Activated naive CD4-positive, alpha-beta T cell treated with anti-CD3 and anti-CD28 coated beads, Interleukin-2, amount 50 U/mL, for 72 hours (primary cell): ENCODE data around the gene AKT3. TPM values are rescaled to one million over a fixed set of nuclear protein-coding genes. Genes with fewer than 3 reads are reported as not detected.
"Not testable (repeated sequence)": the region's sequence is repeated elsewhere in the genome, so short reads cannot be mapped to it uniquely, and the experiment has no call there.

Experiments
- ATAC-seq, 2 donors: fragments of 150-1000 bp; cut with Tn5 transposase; 2 replicates each; pipeline ENCODE4 v1.10.0; 2021; ENCODE audit warnings: mild to moderate bottlenecking in 2 of 2, moderate library complexity in 2 of 2
- DNase-seq, 2 donors: peaks; one replicate each; pipeline ENCODE4 v3.0.0; 2021 to 2022; ENCODE audit warnings: low spot score in 2 of 2
- H3K27ac Mint-ChIP-seq, 2 donors: one replicate each; pipeline ENCODE4 v1.8.0; 2022; ENCODE audit warnings: mild to moderate bottlenecking in 2 of 2, mixed read lengths in 2 of 2
- H3K36me3 Mint-ChIP-seq, 2 donors: one replicate each; pipeline ENCODE4 v1.8.0; 2022; ENCODE audit warnings: mixed read lengths in 2 of 2
- H3K9me3 Mint-ChIP-seq, 2 donors: one replicate each; pipeline ENCODE4 v1.8.0; 2022; ENCODE audit warnings: mixed read lengths in 2 of 2
- total RNA-seq, 2 donors: library from RNA; stranded (reverse); gene quantifications; one replicate each; pipeline ENCODE4 v1.2.3, GENCODE V29; 2022

AKT3 gene
- 10 to 100 TPM; 24.9 to 37.3 TPM for total RNA-seq

- no peak for DNase-seq
- ATAC-seq: peak; percentile 77 to 79
- H3K36me3 Mint-ChIP-seq: peaks cover 4 to 11% of the 10 kb centered on the region in 2 donors
- no peaks in the 10 kb centered on the region for H3K9me3 Mint-ChIP-seq
- peak within 1 kb of the TSS; percentile 93 to 99 for H3K27ac Mint-ChIP-seq
Observed at GRCh38 chr1:243850202-243850451, at the start of gene AKT3. TSS of gene AKT3 (minus strand) at chr1:243850243. CDS start at chr1:243843170, 7,073 bp downstream.

DNA sequence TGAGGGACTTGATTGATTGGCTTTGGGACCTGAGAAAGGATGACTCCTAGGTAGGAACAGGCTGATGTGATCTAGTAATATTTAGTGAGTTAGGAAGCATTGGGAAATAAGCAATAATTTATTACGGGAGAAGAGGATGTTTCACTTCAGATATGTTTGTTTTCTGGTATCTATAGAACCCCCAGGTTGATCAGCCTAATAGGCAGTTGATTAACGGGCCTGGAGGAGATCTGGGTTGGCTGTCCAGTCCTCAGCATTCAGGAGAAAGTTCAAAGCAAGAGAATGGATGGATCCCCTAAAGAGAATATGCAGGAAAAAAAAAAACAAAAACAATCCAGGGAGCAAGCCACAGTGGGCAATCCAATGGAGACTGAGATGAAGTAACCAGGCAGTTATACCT lies 48.2 kb upstream of the AKT3 start:
- Mint-ChIP-seq H3K27ac (no peak overlapping the region), H3K36me3 (no peaks in the 10 kb centered on the region), H3K9me3 (no peaks in the 10 kb centered on the region)
- ATAC-seq (no peak), DNase-seq (no peak)

- Mint-ChIP-seq H3K36me3 (no peaks in the 10 kb centered on the region), H3K9me3 (no peaks in the 10 kb centered on the region), H3K27ac (peak overlapping the region in 1 of 2 donors; percentile 7)
- no peak for ATAC-seq
- DNase-seq: no peak
Observed at GRCh38 chr1:243896313-243896712, 46.3 kb upstream of the AKT3 start.

DNA sequence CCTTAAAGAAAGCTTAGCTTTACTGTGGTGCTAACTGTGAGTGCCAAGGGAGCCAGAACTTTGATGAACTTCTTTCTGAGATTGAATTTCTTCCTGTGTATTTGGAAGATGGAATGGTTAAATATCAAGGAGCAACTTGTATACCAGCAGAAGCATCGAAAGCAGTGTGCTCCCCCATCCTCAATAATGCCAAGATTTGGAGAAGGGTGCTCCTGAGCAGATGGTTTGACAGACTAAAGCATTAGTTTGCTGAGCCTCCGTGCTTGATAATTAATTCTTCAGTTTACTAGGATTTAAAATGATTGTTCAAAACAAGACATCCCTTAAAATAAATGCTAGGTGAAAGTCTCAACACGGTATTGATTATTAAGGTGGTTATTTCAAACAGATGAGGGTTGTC lies 42.4 kb upstream of the AKT3 start:
- H3K27ac Mint-ChIP-seq: no peak overlapping the region
- H3K9me3 Mint-ChIP-seq: no peaks in the 10 kb centered on the region
- no peak for ATAC-seq
- H3K36me3 Mint-ChIP-seq: no peaks in the 10 kb centered on the region
- no peak for DNase-seq

DNA sequence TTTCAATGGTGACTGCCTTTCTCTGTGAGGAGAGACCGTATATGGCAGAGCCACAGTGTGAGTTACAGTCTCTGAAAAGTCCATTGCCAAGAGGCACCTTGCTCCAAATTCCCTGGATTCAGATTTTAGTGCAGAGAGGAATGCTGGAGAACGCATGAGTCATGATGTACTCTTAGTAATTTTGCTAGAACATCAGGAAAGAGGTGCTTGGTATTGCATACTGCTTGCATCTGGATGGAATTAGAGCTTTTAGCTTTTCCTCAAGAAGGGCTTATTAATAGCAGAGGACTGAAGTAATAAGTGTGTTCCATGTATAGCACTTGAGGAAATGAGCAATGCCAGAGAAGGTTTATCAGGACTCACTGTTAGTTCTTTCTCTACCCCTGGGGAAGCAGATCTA lies 40.5 kb upstream of the AKT3 start:
- H3K9me3 Mint-ChIP-seq: no peaks in the 10 kb centered on the region
- no peak overlapping the region for H3K27ac Mint-ChIP-seq
- H3K36me3 Mint-ChIP-seq: no peaks in the 10 kb centered on the region
- DNase-seq (no peak), ATAC-seq (no peak)

DNA sequence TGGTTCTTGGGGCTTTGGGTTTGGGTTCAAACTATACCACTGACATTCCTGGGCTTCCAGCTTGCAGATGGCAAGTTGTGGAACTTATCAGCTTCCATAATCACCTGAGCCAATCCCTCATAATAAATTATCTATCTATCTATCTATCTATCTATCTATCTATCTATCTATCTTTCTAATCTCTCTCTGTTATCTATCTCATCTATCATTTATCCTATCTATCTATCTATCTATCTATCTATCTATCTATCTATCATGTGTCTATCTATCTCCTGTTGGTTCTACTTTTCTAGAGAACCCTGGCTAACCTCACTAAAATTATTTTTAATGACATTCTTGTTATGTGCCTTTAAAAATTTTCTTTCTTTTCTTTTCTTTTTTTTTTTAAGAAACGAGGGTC lies 35.8 kb upstream of the AKT3 start:
- Mint-ChIP-seq H3K36me3 (no peaks in the 10 kb centered on the region), H3K9me3 (no peaks in the 10 kb centered on the region), H3K27ac (no peak overlapping the region)
- DNase-seq (no peak), ATAC-seq (no peak)

GRCh38 chr1:243884603-243885002 lies 34.6 kb upstream of the AKT3 start:
- H3K27ac Mint-ChIP-seq: no peak overlapping the region

GRCh38 chr1:243883551-243883950 lies 33.5 kb upstream of the AKT3 start:
- H3K36me3 Mint-ChIP-seq: no peaks in the 10 kb centered on the region
- H3K9me3 Mint-ChIP-seq: no peaks in the 10 kb centered on the region
- ATAC-seq (no peak), DNase-seq (no peak)
- H3K27ac Mint-ChIP-seq: no peak overlapping the region

More at GRCh38 chr1:243884603-243885002, 34.6 kb upstream of the AKT3 start:
- Mint-ChIP-seq H3K9me3 (no peaks in the 10 kb centered on the region), H3K36me3 (no peaks in the 10 kb centered on the region)
- ATAC-seq: no peak
- DNase-seq: no peak

DNA sequence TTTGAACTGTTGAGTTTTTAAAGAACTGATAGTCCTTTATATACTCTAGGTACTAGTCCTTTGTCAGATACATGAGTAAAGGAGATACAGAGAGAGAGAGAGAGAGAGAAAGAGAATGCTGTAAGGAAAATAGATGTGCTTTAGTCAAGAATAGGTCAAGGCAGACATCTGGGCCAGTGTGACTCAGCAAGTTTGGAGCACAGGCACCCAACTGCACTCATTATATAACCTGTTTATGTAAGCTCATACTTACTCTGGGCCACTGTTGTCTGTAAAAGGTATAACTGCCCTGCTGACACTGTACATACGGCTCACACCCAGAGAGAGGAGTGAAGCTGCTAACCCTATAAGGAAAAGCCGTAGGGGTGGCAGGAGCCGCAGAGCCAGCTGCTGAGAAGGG lies 32.2 kb upstream of the AKT3 start:
- ATAC-seq: no peak
- Mint-ChIP-seq H3K9me3 (peaks cover 0 to 5% of the 10 kb centered on the region in 2 donors), H3K27ac (no peak overlapping the region), H3K36me3 (no peaks in the 10 kb centered on the region)
- no peak for DNase-seq

DNA sequence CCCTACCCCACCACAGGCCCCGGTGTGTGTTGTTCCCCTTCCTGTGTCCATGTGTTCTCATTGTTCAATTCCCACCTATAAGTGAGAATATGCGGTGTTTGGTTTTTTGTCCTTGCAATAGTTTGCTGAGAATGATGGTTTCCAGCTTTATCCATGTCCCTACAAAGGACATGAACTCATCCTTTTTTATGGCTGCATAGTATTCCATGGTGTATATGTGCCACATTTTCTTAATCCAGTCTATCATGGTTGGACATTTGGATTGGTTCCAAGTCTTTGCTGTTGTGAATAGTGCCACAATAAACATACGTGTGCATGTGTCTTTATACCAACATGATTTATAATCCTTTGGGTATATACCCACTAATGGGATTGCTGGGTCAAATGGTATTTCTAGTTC lies 27.0 kb upstream of the AKT3 start:
- H3K27ac Mint-ChIP-seq, H3K36me3 Mint-ChIP-seq, DNase-seq, ATAC-seq: not testable (repeated sequence)
- H3K9me3 Mint-ChIP-seq: peaks cover 10 to 14% of the 10 kb centered on the region in 2 donors

GRCh38 chr1:243855616-243856318 lies 5.7 kb upstream of the AKT3 start:
- H3K27ac Mint-ChIP-seq: no peak overlapping the region
- ATAC-seq: no peak
- H3K36me3 Mint-ChIP-seq: no peaks in the 10 kb centered on the region
- DNase-seq: no peak
- H3K9me3 Mint-ChIP-seq: no peaks in the 10 kb centered on the region

DNA sequence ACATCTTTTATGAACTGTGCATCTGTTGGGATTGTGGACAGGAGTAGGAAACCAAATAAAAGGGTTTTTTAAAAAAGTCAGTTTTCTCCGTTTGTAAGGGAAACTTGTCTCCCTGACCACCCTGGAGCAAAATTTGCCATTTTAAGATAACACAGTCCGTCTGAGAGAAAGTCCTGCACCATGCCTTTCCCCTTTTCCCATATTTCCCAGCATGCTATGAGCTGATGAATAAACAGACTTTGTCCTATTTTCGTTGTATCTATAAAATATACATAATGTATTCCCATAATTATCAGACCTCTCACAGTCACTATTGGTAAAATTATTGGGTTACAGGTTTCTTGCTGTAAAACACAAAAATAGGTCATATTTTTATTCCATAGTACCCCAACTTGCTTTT lies 1.7 kb upstream of the AKT3 start:
- ATAC-seq (no peak), DNase-seq (no peak)
- H3K9me3 Mint-ChIP-seq: no peaks in the 10 kb centered on the region
- peaks cover 4 to 11% of the 10 kb centered on the region in 2 donors for H3K36me3 Mint-ChIP-seq
- peak overlapping the region; percentile 80 to 88 for H3K27ac Mint-ChIP-seq

GRCh38 chr1:243851257-243851756 lies 1.3 kb upstream of the AKT3 start:
- H3K9me3 Mint-ChIP-seq: no peaks in the 10 kb centered on the region

GRCh38 chr1:243850452-243851256 lies 611 bp upstream of the AKT3 start:
- peak; percentile 63 to 68 for ATAC-seq
- Mint-ChIP-seq H3K9me3 (no peaks in the 10 kb centered on the region), H3K27ac (peak overlapping the region; percentile 50 to 80), H3K36me3 (peaks cover 4 to 11% of the 10 kb centered on the region in 2 donors)
- DNase-seq: peak; percentile 76 to 85

More at GRCh38 chr1:243851257-243851756, 1.3 kb upstream of the AKT3 start:
- ATAC-seq (no peak), DNase-seq (no peak)
- peak overlapping the region; percentile 80 to 88 for H3K27ac Mint-ChIP-seq
- peaks cover 4 to 11% of the 10 kb centered on the region in 2 donors for H3K36me3 Mint-ChIP-seq

DNA sequence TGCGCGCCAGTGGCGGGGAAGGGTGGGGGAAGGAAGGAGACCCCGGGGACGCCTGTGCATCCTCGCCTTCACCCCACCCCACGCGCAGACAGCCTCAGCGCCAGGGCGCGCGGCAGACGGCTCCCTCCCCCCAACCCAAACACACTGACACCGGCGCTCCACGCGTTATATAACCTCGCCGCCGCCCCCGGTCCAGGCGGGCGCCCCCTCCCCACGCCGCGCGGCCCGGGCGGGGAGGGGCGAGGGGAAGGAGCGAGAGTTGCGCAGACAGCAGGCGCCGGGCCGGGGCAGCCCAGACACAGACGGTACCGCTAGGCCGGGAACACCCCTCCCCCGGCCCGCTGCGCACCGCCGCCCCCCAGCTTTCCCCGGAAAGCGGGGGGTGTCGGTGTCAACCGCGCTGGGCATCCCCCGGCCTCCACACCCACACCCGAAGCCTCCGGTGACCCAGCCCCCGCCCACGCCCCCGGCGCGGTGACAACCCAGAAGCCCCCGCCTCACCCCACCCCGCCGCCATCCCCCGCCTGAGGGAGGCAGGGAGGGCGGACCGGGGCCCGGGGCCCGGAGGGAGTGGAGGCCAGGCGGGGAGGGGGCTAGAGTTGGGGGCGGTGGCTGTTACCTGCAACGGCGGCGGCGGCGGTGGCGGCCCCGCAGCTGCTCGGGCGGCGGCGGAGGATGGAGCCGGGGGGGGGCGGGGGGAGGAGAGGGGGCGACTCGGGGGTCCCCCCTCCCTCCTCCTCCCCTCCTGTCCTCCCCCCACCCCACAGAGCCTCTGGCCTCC lies 432 bp downstream of the AKT3 start:
- ATAC-seq: peak; percentile 21
- Mint-ChIP-seq H3K36me3 (peaks cover 4 to 11% of the 10 kb centered on the region in 2 donors), H3K9me3 (no peaks in the 10 kb centered on the region), H3K27ac (peak overlapping the region in 1 of 2 donors; percentile 93)
- DNase-seq: peak; percentile 42 to 68

- Mint-ChIP-seq H3K36me3 (peaks cover 4 to 11% of the 10 kb centered on the region in 2 donors), H3K27ac (peak overlapping the region; percentile 93 to 99), H3K9me3 (no peaks in the 10 kb centered on the region)
- DNase-seq (peak; percentile 45 to 58), ATAC-seq (peak; percentile 10 to 23)
Observed at GRCh38 chr1:243848858-243849420, 1.1 kb downstream of the AKT3 start.
